Lung (tissue), 12 donors: ENCODE data around the gene RANBP1. TPM values are rescaled to one million over a fixed set of nuclear protein-coding genes. Genes with fewer than 3 reads are reported as not detected.

Experiments used
- ATAC-seq: fragments of 200-7000 bp; cut with Tn5 transposase; one replicate; pipeline ENCODE4 v1.9.1; 2020; ENCODE audit warnings: moderate number of reproducible peaks; ENCODE audit not compliant: insufficient read depth, low FRiP score
- DNase-seq, 3 donors: peaks; one replicate each; pipeline ENCODE4 v3.0.0-alpha.2; 2013 to 2017
- H3K27ac ChIP-seq, 2 donors: one replicate each; pipeline ENCODE4 v1.5.1; 2013; ENCODE audit warnings: mild to moderate bottlenecking in 2 of 2, moderate library complexity in 2 of 2, control low read depth in 1 of 2, inconsistent platforms in 1 of 2, low read depth in 1 of 2, low read length in 1 of 2
- H3K27me3 ChIP-seq, 3 donors: one replicate each; pipeline ENCODE4 v1.5.1; 2013; ENCODE audit warnings: low read length in 2 of 3; ENCODE audit not compliant: control insufficient read depth in 3 of 3, insufficient read depth in 3 of 3
- H3K36me3 ChIP-seq, 4 donors: one replicate each; pipeline ENCODE4 v1.5.1; 2013; ENCODE audit warnings: low read length in 4 of 4, mild to moderate bottlenecking in 1 of 4, moderate library complexity in 1 of 4; ENCODE audit not compliant: control insufficient read depth in 4 of 4, insufficient read depth in 4 of 4
- H3K4me1 ChIP-seq, 5 donors: one replicate each; pipeline ENCODE4 v1.5.1; 2013; ENCODE audit warnings: low read length in 5 of 5, mild to moderate bottlenecking in 2 of 5, moderate library complexity in 1 of 5; ENCODE audit not compliant: control insufficient read depth in 5 of 5, insufficient read depth in 5 of 5
- H3K4me3 ChIP-seq: one replicate; pipeline ENCODE4 v1.5.1; 2013; ENCODE audit warnings: mild to moderate bottlenecking, control low read depth, moderate library complexity
- H3K9ac ChIP-seq, 2 donors: one replicate each; pipeline ENCODE4 v1.5.1; 2013; ENCODE audit warnings: low read length in 2 of 2, control low read depth in 1 of 2; ENCODE audit not compliant: insufficient read depth in 1 of 2
- H3K9me3 ChIP-seq, 4 donors: one replicate each; pipeline ENCODE4 v1.5.1; 2013; ENCODE audit warnings: low read length in 3 of 4, mild to moderate bottlenecking in 1 of 4, moderate library complexity in 1 of 4; ENCODE audit not compliant: control insufficient read depth in 4 of 4, insufficient read depth in 3 of 4
- CTCF ChIP-seq: IDR thresholded peaks from 2 replicates; pipeline ENCODE4 v1.5.1; 2012; ENCODE audit warnings: mild to moderate bottlenecking; ENCODE audit errors: control extremely low read depth, extremely low read depth
- WGBS, 2 donors: extraction: QIAGEN DNeasy Blood & Tissue Kit; methylation state at CpG; one replicate each; pipeline ENCODE4 v1.1.7; 2013; 5-methylcytosine and 5-hydroxymethylcytosine counted together
- polyA plus RNA-seq, 2 donors: library from polyadenylated mRNA; stranded (reverse); fragments of 200-250 nt; gene quantifications; one replicate each; pipeline ENCODE4 v1.2.1, GENCODE V29; 2013
- total RNA-seq, 2 donors: library from RNA; depleted of rRNA in 1 of 2; stranded (reverse); fragments of >200 nt in 1 of 2; gene quantifications; one replicate each; pipeline ENCODE4 v1.2.1, GENCODE V29; 2014 to 2021
- donor health status: control.
- donor health status: control.
- donor health status: Bipolar disorder and iron deficiency.
- donor health status: healthy.
- donor health status: DM: yes; HTN: yes; CAD: no.

Gene RANBP1
- total and polyA plus RNA-seq, 4 donors = 72.9 to 119 (median 83.2) TPM

GRCh38 chr22:20137671-20138416, 21.9 kb downstream of the RANBP1 start:
- Histone ChIP-seq H3K4me3 (no peak overlapping the region), H3K36me3 (peaks cover 0 to 33% (median 0%) of the 10 kb centered on the region in 4 donors), H3K4me1 (peaks cover 0 to 40% (median 10%) of the 10 kb centered on the region in 5 donors), H3K27ac (peak overlapping the region; percentile 7 to 18), H3K27me3 (no peaks in the 10 kb centered on the region), H3K9ac (no peak overlapping the region), H3K9me3 (no peaks in the 10 kb centered on the region)
- DNase-seq (no peak), ATAC-seq (no peak)
- 36 to 47% methylated on average over 26 of the region's 26 CpGs for WGBS, 2 donors
- TF ChIP-seq CTCF = no peak

- Histone ChIP-seq H3K4me1 (peaks cover 0 to 36% (median 8%) of the 10 kb centered on the region in 5 donors), H3K9ac (no peak overlapping the region), H3K4me3 (no peak overlapping the region), H3K36me3 (peaks cover 0 to 38% (median 0%) of the 10 kb centered on the region in 4 donors), H3K27ac (peak overlapping the region in 1 of 2 donors; percentile 18), H3K9me3 (no peaks in the 10 kb centered on the region), H3K27me3 (no peaks in the 10 kb centered on the region)
- DNase-seq = no peak
- WGBS, 2 donors = 63 to 64% methylated on average over 4 of the region's 4 CpGs
- no peak for TF ChIP-seq CTCF
- no peak for ATAC-seq
These were observed 22.5 kb downstream of the RANBP1 start for GRCh38 chr22:20138417-20138738.

- Histone ChIP-seq H3K27me3 (no peaks in the 10 kb centered on the region), H3K9me3 (no peaks in the 10 kb centered on the region), H3K4me1 (peaks cover 0 to 33% (median 8%) of the 10 kb centered on the region in 5 donors), H3K27ac (no peak overlapping the region), H3K4me3 (no peak overlapping the region), H3K9ac (no peak overlapping the region), H3K36me3 (peaks cover 0 to 43% (median 0%) of the 10 kb centered on the region in 4 donors)
- 89 to 90% methylated on average over 16 of the region's 16 CpGs for WGBS, 2 donors
- no peak for DNase-seq
- no peak for TF ChIP-seq CTCF
- no peak for ATAC-seq
These were observed 23.0 kb downstream of the RANBP1 start for GRCh38 chr22:20138868-20139267.
